AG04450 (cell line): ENCODE results near the gene TMEM247. TPM values are rescaled to one million over a fixed set of nuclear protein-coding genes. Genes with fewer than 3 reads are reported as not detected.

Experiments
- CTCF ChIA-PET: fragments of 300-600, 350-600 bp; formaldehyde crosslinking; extraction: SDS; loops from one replicate; lab custom pipeline; 2022; ENCODE audit warnings: antibody characterized with exemption, inconsistent platforms; lab: Charles Lee
- POLR2A ChIA-PET: fragments of 350-600 bp; formaldehyde crosslinking; extraction: SDS; loops from one replicate; lab custom pipeline; 2021; ENCODE audit warnings: antibody characterized with exemption, inconsistent platforms; lab: Yijun Ruan, JAX
- DNase-seq: peaks from one replicate; pipeline ENCODE4 v3.0.0-alpha.2; 2011; ENCODE audit warnings: low read depth, low spot score
- H3K27ac ChIP-seq: one replicate; pipeline ENCODE4 v1.5.1; 2012; ENCODE audit warnings: low read depth, low read length, control low read depth
- H3K27me3 ChIP-seq: one replicate; pipeline ENCODE4 v1.6.0; 2012; ENCODE audit warnings: low read length; ENCODE audit not compliant: control insufficient read depth, insufficient read depth
- H3K4me3 ChIP-seq: 2 replicates; pipeline ENCODE4 v1.5.1; 2011; ENCODE audit warnings: mild to moderate bottlenecking, low read depth, low read length, control low read depth
- H3K9me3 ChIP-seq: 2 replicates; pipeline ENCODE4 v1.5.1; 2012; ENCODE audit warnings: low read length; ENCODE audit not compliant: control insufficient read depth, insufficient read depth
- polyA plus RNA-seq: library from polyadenylated mRNA; depleted of rRNA; stranded (reverse); fragments of >200 nt; gene quantifications from 2 replicates; pipeline ENCODE4 v1.2.3, GENCODE V29; 2011
- TF ChIP-seq, protein P1 (sequence below): IDR thresholded peaks from 2 replicates; pipeline ENCODE4 v1.5.1; 2011; ENCODE audit warnings: low read depth, low read length, control low read depth, inconsistent platforms

The TMEM247 gene
- polyA plus RNA-seq, 1 experiment: not detected

DNA sequence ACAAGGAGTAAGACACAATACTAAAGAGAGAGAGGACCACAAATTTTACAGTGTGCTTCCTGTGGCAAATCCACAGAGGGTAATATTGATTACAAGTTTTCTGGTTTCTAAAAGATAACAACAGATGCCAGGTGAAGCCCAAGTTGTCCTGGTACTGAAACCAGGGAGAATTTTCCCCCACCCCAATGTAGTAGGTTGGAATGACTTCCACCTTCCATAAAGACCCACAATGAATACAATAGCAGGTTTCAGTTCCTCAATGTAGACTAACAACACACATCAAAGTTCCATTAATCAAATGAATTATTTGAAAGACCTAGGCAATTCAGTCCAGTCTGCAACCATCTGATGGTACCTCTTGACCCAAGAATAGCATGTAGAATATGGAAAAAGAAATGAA, 44.0 kb upstream of the TMEM247 start:
- POLR2A ChIA-PET: interaction anchor here (1.2 to 1.9 kb wide), 4 partner anchors 16 to 434 kb away, joined by 4 to 5 read pairs (median 4); partner anchors contain the start of gene EPAS1
- no peak for DNase-seq
- peak overlapping the region; percentile 93 for H3K27ac ChIP-seq
- TF ChIP-seq, protein P1, sequence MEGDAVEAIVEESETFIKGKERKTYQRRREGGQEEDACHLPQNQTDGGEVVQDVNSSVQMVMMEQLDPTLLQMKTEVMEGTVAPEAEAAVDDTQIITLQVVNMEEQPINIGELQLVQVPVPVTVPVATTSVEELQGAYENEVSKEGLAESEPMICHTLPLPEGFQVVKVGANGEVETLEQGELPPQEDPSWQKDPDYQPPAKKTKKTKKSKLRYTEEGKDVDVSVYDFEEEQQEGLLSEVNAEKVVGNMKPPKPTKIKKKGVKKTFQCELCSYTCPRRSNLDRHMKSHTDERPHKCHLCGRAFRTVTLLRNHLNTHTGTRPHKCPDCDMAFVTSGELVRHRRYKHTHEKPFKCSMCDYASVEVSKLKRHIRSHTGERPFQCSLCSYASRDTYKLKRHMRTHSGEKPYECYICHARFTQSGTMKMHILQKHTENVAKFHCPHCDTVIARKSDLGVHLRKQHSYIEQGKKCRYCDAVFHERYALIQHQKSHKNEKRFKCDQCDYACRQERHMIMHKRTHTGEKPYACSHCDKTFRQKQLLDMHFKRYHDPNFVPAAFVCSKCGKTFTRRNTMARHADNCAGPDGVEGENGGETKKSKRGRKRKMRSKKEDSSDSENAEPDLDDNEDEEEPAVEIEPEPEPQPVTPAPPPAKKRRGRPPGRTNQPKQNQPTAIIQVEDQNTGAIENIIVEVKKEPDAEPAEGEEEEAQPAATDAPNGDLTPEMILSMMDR: no peak
- H3K9me3 ChIP-seq: no peaks in the 10 kb centered on the region
- CTCF ChIA-PET: no interaction called here
- H3K4me3 ChIP-seq: no peak overlapping the region
- H3K27me3 ChIP-seq: no peaks in the 10 kb centered on the region

DNA sequence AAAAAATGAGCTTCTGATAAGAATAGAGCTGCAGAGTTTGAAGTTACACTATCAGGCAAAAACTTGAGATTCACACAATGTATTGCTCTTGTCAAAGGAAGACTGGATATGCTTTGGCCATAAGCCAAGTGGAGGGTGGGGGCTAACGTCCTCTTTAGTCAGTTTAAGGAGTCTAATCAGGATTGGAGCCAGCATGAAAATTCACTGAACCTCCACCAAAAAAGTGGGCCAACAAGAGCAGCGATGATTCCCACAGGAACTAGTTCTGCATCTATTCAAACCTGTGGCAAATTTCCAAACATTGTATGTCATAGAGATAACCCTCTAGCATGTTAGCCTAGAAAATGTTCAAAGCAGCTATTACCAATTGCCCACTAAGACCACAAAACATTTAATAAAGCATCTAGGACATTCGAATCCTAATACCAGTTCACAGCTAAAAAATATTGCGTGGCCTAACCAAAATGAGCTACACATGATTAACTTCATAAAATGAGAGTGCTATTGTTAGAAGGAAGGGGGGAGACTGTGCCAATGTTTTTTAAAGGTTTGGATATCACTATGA, 43.5 kb upstream of the TMEM247 start:
- CTCF ChIA-PET: no interaction called here
- no peak for DNase-seq

DNA sequence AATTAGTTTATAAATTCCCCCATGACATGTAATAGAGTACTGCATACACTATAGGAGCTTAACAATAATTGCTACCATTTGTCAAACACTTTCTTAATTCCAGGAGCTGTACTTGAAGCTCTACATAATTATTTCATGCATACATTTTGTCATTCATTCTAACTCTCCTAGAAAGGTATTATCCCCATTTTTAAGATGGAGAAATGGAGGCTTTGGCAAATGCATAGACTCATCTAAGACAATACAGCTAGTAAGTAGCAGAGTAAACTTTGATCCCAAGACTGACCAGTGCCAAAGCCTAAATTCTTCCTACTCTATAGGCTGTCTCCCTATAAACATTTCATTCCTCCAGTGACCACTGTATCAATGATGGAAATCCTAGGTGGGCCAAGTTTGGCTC, 42.6 kb upstream of the TMEM247 start:
- TF ChIP-seq, protein P1: no peak
- CTCF ChIA-PET: no interaction called here
- Histone ChIP-seq H3K27me3 (no peaks in the 10 kb centered on the region), H3K27ac (no peak overlapping the region), H3K9me3 (no peaks in the 10 kb centered on the region), H3K4me3 (no peak overlapping the region)
- POLR2A ChIA-PET: no interaction called here
- no peak for DNase-seq

More for the DNA sequence above, 43.5 kb upstream of the TMEM247 start:
- no peaks in the 10 kb centered on the region for H3K27me3 ChIP-seq
- H3K9me3 ChIP-seq: no peaks in the 10 kb centered on the region
- peak overlapping the region; percentile 93 for H3K27ac ChIP-seq
- POLR2A ChIA-PET: interaction anchor here (1.7 to 1.9 kb wide), 2 partner anchors 15 to 139 kb away, joined by 5 read pairs; partner anchors contain the start of gene EPAS1
- no peak overlapping the region for H3K4me3 ChIP-seq
- TF ChIP-seq, protein P1: no peak

DNA sequence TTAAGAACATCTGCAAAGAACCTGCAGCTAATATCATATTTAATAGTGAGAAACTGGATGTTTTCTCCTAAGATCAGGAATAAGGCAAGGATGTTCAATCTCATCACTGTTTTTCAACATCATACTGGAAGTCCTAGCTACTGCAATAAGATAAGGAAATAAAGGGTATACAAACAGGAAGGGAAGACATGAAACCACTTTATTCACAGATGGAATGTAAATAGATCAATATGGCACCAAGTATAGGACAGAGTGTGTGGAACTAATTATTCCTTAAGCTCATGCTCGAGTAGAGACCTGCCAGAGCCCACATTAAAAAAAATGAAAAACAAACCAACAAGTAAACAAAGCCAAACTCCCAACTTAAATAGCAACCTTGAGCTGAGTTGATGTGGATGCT, 41.3 kb upstream of the TMEM247 start:
- H3K27me3 ChIP-seq: no peaks in the 10 kb centered on the region
- ChIA-PET CTCF (interaction anchor here (0.8 kb wide), 1 partner anchor 72 kb away, joined by 3 read pairs; no protein-coding TSS in a partner anchor), POLR2A (no interaction called here)
- no peak for DNase-seq
- no peaks in the 10 kb centered on the region for H3K9me3 ChIP-seq
- H3K27ac ChIP-seq: no peak overlapping the region
- TF ChIP-seq, protein P1: no peak
- no peak overlapping the region for H3K4me3 ChIP-seq

DNA sequence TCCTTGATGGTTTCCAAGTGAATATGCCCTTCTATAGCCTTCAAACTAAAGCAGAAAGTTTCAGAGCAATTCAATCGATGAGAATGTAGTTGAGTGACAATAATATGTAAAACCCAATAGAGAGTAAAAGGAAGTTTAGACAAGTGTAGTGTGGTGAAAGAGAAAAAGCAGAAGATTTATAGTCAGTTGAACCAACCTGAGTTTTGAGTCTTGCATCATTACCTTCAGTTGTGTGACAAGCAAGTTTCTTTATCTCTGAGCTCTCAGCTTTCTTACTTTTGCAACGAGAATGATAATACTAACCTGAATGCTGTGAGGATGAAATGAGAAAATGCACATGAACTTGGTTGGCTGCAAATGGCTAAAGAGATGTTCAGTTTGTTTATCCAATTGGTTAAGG, 40.6 kb upstream of the TMEM247 start:
- POLR2A ChIA-PET: no interaction called here
- DNase-seq: no peak
- Histone ChIP-seq H3K27ac (no peak overlapping the region), H3K9me3 (no peaks in the 10 kb centered on the region), H3K4me3 (no peak overlapping the region), H3K27me3 (no peaks in the 10 kb centered on the region)
- CTCF ChIA-PET: interaction anchor here (0.8 kb wide), 1 partner anchor 72 kb away, joined by 3 read pairs; no protein-coding TSS in a partner anchor
- TF ChIP-seq, protein P1: no peak
